ENCODE results near the gene HUS1.
"Not testable (repeated sequence)": the region's sequence is repeated elsewhere in the genome, so short reads cannot be mapped to it uniquely, and the experiment has no call there.

HUS1 gene

DNA sequence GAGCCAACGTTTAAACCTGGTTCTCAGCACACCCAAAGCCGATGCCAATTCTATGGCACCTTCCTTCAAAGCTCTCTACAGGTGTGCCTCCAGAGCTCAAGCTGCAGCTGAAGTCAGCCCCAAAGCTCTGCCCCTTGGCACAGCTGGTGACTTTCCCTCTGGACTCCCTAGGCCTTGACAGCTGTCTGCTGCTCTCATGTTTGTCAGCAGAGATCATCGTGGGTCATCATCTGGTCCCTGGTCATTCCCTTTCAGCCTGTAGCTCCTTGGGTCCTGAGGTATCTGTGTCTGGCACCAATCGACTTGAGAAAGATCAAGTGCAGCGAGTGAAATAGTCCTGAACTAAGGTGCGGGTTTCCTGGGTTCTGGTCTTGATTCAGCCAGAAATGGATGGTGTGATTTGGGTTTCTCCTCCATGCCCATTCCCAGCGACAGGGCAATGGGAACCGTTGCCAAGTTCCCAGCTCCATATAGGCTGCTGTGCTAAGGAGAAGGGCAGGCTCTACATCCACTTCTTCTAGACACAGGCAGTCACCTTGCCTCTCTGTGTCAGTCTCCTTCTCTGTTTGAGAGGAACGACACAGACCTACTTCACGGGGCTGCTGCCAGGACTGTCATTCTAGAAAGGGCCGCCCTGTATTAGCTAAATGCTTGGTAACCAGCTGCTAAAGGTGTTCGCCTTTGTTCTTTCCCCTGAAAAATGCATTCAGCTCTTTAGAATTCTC, 34.7 kb downstream of the HUS1 start:
- no peak for DNase-seq (ENCODE audit: low read depth)

DNA sequence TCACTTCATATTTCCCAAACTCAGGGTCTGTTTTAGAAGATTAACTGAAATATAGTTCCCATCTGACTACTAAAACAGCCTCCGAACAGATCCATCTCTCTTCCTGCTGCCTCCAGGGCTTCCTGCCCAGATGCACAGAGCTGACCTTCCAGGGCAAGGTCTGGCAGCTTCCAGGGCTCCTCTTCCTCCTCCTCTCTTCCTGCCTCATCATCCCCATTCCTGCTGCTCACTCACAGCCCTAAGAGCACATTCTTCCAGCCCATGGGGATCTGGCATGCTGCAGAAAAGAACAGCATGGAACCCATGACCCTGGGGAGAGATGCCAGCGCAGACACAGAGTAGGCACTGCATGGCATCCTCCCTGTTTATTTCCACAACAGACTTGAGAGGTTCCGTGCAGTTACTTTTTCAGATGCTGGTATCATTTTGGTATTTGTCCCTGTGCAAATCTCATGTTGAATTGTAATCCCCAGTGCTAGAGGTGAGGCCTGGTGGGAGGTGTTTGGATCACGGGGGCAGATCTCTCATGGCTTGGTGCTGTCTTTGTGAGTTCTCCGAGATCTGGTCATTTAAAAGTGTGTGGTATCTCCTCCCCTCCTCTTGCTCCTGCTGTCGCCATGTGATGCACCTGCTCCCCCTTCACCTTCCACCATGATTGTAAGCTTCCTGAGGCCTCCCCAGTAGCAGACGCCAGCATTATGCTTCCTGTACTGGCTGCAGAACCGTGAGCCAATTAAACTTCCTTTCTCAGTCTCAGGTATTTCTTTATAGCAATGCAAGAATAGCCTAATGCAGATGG, 35.5 kb downstream of the HUS1 start:
- peak; percentile 17 for DNase-seq (ENCODE audit: low read depth)

DNA sequence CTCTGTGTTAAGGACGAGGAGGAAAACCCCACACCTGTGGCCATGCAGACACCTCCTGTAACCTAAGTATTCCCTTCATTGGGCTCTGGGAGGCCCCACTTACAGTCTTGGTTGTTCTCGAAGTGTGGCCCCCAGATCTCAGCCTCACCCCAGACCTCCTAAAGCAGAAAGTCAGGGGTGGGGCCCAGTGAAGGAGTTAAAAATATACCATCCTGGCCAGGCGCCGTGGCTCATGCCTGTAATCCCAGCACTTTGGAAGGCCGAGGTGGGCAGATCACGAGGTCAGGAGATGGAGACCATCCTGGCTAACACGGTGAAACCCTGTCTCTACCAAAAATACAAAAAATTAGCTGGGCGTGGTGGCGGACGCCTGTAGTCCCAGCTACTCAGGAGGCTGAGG, 36.8 kb downstream of the HUS1 start:
- DNase-seq (ENCODE audit: low read depth): not testable (repeated sequence)

DNA sequence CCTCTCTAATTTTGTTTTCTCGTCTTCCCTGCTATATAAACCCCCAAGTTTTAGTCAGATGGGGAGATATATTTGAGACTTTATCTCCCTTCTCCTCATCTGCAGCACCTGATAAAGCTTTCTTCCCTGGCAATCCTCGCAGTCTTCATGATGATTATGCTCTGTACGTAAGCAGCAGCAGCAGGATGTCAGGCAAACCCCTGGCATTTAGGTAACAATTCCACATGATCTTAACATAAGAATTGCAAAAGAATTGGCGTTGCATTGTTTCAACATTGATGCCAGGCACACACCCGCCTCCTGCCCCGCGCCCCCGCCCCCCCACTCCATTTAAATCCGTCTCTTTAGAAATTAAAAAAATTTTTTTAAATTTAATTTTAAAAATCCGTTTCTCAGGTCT, 37.3 kb downstream of the HUS1 start:
- no peak for DNase-seq (ENCODE audit: low read depth)

DNA sequence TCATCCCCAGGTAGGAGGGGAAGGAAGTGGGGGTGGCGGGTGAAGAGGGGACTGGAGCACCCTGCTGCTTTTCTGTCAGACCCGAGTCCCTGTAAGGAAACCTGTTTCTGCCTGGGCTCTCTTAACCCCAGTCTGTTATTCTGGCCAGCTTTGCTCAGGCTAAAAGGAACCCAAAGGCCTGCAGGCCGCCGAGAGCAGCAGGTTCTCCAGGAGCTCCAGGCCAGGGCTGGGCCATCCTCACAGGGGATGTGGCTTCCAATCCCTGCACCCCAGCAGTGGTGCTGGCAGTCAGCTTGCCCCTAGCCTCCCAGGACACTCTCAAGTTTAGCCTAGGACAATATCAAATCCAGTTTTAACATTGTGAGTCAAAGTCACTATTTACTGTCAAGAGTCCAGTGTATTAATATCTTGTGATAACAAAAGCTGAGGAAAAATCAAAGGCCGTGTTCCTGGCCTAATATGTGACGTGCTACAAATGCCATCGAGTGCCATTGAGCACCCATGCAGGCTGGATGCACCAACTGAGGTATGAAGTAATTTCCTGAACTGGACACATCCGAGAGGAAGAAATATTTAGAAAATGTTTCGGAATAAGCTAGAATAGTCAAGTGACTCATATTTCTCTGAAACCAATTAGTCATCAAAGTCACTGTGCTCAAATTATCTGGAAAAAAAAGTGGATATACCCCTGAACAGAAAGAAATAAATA, 38.1 kb downstream of the HUS1 start:
- peak; percentile 92 for DNase-seq (ENCODE audit: low read depth)

DNA sequence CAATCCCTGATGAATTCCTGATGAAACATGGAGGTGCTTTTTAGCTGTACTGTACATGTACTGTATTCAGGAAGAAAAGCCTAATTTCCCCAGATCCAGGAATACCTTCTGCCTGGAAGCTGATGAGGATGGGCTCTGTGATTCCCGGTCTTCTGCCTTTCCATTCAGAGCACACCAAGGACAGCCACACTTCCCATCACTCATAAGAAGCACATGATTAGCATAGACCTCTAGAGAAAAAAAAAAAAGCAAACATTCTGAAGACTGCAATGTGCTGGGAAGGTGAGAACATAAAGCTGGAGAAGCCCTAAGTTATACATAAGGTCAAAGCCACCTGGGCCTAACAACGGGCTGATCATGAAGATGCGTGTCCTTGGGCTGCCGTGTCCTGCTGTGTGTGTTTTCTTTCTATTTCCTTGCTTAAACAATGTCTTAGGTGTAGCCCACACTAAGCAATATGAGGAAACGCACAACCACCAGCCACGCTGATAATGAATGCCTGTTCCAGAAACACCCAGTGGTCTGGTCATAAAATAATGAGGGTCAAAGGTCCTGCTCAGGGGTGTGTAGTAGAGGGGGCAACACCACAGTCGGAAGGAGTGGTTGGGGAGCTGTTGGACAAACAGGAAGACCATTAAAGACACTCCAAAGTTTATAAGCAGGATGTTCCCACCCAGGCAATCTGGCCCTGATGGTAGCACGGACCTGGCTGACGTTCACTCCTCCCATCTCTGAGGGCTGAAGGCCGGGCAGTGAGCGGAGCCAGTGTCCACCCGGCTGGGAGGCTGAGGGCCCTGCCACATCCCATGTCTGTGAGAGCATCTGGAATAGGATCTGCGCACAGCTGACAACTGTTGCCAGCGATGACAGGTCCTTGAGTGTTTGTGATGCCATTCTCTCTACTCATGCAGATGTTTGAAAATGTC, 39.1 kb downstream of the HUS1 start:
- DNase-seq (ENCODE audit: low read depth): peak; percentile 65

DNA sequence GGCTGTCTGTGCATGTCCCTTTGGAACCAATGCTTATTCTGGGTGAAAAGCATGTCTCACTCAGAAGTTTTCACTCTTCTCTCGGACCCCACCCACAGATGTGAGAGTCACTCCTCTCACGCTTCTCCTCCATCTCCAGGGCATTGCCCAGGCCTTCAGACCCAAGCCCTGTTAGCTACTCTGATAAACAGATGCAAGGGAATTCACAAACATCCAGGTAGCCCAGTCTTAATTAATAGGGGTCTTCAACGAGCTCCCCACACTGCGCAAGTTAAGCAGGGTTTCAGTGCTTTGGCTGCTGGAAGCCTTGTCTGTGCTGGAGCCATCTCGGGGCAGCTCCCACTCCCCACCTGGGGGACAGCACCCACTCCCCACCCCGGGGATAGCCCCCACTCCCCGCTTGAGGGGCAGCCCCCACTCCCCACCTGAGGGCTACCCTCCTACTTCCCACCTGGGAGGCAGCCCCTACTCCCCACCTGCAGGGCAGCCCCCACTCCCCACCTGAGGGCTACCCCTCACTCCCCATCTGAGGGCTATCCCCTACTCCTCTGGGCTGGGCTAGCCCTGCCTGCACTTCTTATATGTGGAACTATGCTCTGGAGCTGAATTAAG, 39.9 kb downstream of the HUS1 start:
- DNase-seq (ENCODE audit: low read depth): no peak

DNA sequence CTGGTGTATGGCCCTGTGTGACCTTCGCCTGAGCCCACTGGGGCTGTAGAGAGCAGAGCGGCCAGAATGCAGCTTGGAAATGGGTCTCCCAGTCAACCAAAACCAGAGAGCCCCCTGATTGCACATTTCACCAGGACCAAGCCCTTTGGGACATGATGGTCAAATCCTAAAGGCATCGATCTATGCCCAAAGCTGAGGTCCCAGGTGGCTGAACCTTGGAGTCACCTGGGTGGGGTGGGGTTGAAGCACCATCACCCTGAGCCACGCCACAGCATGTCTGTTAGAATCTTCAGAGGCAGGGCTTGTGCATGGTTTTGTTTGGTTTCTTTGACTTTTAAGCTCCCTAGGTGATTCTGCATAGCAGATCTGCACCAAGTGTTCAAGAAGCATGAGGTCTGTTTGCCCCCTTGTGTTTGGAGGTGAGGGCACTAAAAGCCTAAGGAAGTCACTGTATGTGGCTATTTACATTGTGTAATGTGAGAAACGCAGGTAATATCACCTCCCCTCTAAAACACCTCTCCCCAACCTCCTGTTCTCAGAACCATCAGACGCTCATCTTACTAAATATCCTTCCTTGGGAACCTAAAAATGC, 40.7 kb downstream of the HUS1 start:
- DNase-seq (ENCODE audit: low read depth): peak; percentile 26

DNA sequence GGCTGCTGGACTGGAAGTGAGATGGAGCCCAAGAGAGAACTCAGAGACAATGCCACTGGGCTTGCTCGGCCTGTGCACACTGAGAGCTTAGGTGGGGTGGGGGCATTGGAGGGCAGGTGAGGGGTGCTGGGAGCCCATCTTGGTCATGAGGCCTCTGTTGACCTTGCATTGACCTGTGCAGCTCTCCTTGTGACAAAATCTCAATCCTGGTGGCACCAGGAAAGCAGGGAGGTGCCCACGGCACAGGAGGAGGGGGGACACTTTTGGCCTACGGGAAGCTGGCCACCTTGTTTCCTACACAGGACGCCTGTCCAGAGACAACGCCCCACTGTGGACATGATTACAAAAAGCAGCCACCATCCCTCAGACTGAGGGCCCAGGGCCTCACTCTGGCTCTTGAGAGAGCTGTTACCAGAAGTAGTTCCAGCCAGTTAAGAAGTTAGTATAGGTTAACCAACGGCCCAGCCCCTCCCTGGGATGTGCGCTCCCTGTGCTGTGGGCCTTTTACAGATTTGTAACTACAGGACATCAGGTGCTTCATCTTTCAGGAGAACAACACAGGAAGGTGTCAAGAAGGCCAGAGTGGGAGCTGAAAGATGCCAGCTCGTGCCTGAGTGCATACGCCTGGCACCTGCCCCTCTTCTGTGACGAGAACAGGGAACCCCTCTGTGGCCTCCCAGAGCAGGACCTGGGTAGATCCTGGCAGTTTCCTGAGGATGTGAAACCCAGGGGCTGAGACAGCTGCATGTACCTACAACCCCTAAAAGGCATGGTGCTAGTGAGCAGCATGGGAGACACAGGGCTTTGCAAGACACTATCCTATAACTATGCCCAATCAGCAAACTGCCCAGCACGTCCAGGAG, 41.5 kb downstream of the HUS1 start:
- no peak for DNase-seq (ENCODE audit: low read depth)

DNA sequence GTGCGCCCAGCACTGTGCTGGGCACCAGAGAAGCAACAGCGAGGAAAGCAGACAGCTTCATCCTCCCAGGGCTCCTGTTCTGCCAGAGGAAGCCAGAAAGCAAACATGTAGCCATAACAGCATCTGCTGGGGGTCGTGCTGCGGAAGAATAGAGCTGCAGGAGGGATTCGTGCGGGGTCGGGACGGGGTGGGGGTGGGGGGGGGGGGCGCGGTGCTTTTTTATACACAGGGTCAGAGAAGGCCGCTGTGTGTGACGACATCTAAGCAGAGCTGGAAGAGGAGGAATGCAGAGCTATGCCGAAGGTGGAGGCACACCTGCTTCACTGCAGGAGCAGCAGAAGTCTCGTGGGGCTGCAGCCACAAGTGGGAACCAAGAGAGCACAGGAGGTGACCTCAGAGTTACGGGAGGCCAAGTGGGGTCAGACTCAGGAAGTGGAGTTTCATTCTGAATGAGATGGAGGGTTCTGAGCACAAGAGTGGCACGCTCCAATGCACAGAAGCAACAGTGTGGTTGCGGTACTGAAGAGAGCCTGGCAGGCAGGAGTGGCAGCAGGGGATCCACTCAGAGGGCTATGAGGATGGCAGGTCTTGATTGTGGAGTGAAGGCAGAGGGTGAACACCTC, 42.2 kb downstream of the HUS1 start:
- no peak for DNase-seq (ENCODE audit: low read depth)

DNA sequence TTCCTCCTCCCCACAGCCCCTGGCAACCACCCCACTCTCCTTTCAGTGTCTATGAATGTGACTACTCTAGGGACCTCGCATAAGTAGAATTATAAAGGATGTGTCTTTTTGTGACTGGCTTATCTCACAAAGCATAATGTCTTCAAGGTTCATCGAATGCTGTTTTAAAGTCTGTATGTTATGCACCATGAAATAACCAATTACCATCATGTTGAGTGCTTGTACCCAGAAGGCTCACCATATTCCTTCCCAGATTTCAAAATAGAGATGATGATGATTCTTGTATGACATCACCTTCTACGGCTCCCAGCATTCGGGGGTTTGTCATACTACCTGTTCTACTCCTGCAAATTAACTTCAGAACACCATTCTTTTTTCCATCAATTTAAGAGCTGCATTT, 43.1 kb downstream of the HUS1 start:
- no peak for DNase-seq (ENCODE audit: low read depth)

DNA sequence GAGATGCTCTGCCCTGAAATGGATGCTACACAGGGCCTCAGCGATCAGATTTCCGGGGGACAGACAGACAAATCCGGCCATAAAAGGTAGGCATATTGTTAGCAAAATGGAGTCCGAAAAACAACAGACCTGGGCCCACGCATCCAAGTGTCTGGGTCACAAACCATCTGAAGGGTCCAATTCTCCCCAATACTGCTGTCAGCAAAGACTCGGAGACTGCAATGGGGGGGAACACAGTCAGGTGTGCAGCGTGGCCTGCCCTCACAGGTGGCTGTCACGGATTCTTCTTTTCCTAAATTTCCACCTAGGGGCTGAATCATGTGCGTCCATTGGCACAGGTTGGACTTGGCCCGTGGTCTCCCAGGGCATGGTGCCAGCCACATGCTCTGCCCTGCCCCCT, 44.1 kb downstream of the HUS1 start:
- no peak for DNase-seq (ENCODE audit: low read depth)

DNA sequence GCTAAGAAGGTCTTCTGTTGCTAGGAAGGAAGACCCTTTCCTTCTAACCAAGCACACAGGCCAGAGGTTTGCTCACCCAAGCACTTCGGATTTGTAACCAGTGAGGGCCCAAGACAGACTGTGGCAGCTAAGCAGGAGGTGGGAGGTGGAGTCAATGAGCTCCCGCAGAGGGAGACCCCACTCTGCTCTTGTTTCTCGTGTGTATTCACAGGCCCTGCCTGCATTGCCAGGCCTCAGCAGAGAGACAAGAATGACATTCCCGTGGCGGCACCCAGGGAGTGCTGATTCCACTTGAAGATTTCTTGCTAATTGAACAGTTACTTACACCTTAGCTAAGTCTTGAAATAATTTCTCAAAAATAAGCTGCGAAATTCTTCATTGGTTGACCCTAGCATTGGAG, 44.6 kb downstream of the HUS1 start:
- no peak for DNase-seq (ENCODE audit: low read depth)

DNA sequence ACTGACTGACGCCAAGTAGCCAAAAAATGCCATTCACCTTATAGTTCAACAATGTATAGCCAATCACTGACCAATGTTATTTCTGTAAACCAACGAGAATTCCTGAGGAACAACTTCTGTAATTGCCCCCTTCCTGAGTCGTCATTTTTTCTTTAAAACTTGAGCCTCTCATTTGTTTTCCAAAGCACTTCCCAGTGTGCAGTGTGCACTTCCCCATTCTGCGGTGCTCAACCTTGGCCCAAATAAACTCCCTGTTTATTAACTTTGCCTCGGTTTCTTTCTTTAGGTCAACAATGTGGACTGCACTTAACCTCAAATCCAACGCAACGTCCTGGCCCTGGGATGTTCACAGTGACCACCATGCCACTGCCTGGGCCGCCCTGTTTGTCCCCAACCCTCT, 46.2 kb downstream of the HUS1 start:
- DNase-seq (ENCODE audit: low read depth): no peak

DNA sequence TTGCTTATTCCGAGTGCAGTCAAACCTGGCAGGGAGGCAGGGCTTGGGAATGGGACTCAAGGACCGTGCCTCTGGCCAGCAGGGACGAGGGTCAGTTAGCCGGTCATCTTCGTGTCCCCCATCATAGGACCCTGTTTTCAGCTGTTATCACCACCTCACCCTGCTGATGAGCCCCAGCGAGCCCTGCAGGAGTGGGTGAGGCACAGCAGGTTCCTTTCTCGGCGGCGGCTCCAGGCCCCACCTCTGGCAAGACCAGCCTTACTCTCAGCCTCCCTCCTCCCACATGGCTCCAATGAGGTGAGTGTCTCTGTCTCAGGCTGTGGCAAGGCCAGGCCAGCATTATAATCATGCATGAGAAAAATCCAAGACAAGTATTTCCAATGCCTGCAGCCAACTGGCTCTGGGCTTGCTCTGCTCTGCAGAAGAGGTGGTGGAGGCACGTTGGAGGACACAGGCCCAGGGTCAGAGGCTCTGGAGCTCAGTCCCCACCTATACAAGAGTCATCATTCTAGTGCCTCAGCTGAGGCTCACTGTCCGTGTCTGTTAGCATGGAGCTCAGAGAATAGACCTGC, 46.9 kb downstream of the HUS1 start:
- no peak for DNase-seq (ENCODE audit: low read depth)

DNA sequence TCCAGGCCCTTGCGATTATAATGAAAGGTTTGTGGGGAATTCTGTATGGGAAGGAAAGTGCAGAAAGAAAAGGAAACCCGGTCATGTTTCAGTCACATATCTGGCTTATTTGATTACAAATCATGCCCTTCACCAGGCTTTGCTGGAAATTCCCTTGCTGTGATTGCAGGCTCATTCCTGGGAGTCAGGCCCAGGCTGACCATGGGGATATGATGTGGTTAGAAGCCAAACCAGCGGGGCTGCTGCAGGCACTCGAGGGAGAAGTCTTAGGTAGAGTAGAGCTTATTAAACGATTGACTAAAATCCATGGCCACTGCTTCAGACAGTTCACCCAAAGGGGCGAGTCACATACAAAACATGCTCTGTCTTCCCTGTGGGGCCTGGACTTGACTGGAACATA, 47.4 kb downstream of the HUS1 start:
- no peak for DNase-seq (ENCODE audit: low read depth)

DNA sequence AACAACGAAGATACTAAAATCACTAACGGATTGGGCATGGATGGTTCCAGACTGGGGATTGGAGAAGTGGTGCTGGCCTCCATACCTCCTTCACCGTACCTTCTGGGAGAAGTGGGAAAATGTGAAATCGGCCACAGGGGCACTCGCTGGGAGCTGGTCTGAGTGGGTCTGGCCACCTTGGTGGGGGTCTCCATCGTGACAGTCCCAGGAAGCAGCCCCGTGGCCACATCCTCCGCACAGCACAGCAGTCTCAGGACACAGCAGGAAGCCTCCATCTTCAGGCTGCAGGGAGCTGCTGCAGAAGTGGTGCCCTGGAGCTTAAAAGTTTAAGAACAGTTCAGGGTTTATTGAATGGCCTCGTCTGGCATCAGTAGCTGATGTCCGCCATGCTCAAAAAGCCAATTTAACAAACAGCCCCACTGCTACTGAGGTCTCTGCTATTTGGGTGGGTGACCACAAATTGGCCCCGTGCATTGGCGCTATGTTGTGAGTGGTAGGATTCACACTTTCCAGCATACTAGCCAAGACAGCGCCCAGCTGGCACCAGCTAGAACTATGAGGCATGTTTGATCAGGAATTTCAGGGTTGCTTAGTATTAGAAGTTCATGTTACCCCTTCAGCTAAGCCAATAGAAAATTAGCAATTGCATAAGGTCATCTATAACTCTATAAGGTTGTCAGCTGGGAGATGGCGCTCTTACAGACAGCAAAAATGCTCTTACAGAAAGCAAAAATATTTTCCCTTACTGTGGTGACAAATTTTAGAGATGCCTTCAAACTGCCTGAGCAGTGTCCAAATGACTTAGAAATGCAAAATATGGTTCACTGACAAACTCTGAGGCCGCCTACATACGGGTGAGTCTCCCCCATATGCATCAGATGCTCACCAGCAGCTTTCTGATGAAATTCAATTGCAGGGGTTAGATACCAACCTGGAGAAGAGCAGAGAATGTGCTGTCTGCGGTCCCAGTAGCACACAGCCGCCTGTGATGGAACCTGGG, 48.1 kb downstream of the HUS1 start:
- no peak for DNase-seq (ENCODE audit: low read depth)

DNA sequence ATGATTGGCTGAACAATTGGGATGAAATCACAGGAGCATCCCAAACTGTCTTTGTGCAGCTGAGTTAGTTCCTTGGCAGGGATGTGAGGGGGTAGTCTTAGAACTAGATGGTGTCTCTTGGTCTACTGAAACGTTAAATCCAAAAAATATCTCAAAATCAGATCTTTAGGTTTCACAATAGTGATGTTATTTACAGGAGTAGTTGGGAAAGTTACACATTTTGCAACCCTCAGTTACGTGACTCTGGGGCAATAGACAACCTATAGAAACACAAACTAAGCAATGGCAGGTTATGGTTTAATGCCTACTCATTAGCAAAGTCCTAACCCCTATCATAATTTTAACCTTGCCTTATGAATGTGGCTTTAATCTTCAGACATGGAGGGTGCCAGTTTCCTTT, 55.1 kb downstream of the HUS1 start:
- DNase-seq (ENCODE audit: low read depth): no peak

Data from ELR (cell line).